ENCODE measurements around the gene NDST4.

Gene NDST4

DNA sequence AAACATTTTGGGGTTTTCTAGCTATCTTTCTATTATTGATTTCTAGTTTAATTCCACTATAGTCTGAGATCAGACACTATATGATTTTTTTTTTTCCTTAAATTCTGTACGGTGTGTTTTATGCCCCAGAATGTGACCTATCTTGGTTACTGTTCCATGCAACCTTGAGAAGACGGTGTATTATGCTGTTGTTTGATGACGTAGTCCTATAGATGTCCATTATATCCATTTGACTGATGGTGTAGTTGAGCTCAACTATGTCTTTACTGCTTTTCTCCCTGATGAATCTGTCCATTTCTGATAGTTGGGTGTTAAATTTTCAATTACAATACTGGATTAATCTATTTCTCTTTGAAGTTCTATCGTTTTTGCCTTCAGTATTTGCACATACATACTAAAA lies 212.5 kb downstream of the NDST4 start:
- DNase-seq, result no peak

DNA sequence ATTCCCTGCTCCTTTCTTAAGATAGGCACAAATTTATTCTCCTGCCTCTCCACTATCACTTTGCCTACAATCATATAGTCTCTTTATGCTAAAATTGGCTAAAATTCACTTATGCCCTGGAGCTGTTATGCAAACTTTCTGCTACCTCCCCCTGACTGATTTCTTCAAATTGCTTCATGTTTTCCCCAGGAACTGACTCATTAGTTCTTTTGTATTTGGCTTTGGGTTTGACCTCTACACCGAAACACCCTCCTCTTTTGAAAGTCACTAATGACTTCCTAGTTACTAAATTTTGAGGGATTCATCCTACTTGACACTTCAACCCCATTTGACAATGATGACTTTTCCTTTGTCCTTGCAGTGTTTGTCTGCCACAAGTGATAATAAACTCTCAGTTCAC lies 222.6 kb downstream of the NDST4 start:
- no peak for DNase-seq

DNA sequence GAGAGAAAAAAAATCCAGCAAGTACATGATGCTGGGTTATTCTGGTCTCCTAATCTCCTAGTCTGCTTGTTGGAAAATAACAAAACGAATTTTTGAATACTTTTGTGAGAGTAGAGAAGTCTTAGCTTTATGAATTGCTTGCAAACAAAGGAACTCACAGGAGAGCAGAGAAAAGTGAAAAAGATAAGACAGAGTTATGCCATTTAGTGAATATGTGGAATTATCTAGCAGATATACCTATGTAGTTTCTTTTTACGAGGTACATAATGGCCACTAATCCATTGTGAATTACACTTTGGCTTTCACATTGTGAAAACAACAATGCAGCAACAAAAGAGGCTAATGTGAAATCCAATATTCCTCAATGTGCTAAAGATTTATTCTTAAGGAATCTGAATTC lies 226.7 kb downstream of the NDST4 start:
- DNase-seq, result no peak

DNA sequence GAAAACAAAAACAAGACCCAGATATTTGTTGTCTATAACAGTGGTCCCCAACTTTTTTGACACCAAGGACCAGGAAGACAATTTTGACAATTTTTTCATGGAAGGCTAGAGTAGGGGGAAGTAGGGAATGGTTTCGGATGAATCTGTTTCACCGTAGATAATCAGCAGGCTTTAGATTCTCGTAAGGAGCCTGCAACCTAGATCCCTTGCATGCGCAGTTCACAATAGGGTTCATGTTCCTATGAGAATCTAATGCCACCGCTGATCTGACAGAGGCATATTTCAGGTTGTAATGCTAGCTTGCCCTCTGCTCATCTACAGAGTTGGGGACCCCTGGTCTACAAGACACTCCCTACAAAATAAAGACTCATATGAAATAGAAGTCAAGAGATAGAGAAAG lies 229.8 kb downstream of the NDST4 start:
- DNase-seq, result no peak

DNA sequence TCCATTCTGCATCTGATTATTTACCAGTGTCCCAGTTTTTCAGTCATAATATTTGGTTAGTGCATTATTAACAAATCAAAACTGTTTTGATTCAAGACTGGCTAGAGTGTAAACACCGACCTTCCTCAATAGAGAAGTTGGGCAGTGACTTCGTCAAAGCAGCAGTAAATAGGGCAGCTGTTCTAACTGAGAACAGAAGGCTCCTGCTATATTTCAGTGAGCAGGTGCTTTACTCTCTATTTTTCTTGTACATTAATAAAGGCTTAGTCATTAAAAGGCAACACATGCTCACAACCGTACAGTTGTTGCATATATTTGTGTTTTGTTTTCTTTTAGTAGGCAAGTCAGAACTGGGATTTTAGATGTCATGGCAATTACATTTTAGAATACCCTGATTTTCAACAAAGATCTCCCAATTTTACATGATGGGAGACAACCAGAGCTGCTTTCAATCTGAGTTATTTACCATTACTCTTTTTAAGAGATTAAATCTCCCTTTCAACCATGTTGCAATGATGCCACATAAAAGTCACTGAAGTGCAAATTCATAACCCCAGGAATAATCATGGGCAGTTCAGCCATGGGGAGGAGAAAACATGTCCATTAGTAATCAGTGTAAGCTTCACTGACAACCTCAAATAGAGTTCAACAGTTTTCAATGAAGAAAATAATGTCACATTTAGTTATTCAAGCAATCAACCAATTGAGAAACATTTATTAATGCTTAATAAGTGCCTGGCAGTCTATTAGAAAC lies 233.3 kb downstream of the NDST4 start:
- DNase-seq, result no peak

DNA sequence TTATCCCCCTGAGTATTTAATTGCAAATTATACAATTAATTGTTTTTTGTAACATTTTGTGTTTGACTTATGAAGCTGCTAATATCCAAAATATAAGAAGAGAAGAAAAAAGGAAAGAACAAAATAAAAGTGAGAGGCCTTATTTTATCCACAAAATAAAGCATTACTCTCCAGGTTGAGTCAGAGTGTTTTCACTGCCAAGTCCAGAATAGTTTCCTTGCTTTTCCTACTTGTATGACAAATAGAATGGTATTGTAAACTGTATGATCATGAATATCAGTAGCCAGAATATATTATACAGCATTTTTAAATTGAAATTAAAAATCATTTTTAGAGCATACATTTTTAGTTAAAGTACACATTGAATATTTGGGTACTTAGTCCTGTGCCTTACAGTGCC lies 237.8 kb downstream of the NDST4 start:
- DNase-seq, result no peak

DNA sequence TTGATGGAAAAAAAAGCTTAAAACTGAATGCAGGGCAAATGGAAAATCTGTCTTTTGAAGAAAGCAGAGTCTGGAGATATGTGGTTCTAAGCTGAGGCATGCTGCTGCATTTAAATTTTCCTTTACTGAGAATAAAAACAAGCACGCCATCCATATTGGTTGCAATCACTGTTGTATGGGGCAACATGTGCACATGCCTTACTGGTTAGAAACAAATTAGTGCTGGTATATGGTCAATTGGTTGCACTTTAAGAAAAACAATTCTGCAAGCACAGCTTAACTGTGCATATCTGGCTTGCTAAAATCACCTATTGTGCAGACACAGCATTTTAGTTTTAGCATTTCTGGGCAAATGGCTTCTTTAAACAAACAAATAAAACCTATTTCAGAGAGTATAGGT lies 239.1 kb downstream of the NDST4 start:
- no peak for DNase-seq

DNA sequence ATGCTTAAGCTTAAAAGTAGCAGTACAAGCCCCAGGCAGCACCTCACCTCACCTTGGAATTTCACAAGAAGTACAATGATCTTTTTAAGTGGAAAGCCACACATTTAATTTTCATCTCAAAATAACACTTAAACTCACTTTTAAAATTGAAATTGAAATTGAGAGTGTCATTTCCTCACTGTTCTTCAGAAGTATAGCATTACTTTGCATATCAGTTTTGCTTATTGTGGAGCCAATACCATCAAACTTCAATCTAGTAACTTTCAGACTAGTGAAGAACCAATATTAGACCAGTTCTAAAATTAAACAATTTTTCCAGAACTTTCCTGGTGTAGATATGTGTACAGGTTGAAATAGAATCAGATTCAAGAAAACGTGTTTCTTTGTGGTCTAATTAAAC lies 242.4 kb downstream of the NDST4 start:
- no peak for DNase-seq

DNA sequence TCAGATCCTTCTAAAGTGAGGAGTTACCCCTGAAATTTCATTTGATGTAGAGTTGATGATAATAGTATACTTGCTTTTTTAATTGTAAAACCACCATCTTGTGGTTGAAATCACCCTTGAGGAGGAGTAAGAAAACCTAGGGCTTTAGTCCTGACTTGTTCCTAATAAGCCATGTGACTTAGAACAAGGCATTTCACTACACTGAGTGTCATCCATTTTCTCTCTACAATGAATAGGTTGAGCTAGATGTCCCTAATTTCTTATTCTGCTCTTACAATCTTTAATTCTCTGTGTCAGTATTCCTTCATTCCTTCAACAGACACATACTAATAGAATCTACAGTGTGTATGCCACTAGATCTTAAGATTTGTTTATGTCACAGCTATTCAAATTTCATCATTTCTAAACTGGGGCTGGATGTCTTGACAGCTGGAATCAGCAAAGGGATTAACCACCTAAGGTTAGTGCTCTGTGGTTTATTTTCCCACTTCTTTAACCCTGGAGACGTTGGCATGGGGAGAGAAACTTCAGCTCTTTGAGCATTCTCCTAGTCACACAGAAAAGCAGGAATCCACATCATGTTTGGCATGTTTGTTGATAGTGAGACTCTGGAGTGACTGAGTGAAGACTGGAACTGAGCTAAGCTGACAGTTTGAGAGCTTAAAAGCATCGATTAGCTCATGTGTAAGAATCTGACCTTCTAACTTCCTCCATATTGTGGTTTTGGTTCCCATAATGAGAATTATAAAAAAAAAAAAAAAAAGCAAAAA lies 246.3 kb downstream of the NDST4 start:
- DNase-seq, result no peak

DNA sequence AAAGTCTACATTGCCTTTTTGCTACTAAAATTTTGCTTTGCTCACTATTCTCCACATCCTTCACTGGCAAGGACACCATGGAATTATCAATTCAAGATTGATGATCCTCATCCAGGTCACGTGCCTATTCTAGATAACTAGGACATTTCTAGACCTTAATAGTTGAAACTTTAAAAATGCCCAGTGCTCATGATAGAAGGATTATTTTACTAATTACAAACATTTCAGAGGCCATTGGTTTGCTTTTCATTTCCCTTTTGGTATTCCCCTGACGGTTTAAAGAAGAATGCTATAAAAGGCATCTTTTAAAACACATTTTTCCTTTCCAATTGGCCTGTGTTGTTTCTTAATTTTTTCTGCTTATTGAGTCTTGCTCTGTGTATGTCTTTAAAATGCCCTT lies 249.4 kb downstream of the NDST4 start:
- no peak for DNase-seq

DNA sequence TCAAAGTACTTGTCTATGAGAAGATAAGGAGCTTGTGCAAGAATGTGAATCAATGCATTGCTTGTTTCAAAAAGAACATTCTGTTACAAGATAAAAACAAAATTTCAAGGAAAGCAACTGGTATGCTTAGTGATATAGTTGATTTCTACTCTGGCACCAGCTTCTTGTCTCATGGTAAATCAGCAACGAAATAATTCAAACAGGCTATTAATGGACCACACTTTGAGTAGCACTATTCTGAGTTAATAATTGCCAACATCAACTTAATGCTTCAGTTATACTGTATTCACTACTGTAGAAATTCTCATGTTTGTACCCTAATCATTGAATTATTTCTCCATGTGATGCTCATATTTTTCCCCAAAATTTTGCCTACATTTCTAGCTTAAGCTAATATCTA lies 252.6 kb downstream of the NDST4 start:
- no peak for DNase-seq

DNA sequence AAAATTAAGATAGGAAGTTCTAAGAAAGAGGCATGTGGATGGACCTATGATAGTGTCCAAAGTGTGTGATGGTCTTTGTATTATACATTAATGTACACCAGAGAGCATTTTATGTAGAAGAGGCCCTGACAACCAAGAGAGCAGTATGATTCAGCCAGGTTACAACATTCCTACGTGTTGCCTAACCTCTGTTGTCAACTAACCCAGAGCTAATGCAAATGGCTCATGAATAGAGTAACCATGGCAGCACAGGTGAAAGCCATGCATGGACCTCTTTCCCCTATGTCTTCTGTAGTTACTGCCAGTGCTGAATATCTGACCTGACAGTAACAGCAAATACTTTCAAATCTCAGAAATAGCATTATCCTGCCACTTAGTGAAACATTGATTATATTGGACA lies 255.6 kb downstream of the NDST4 start:
- no peak for DNase-seq

DNA sequence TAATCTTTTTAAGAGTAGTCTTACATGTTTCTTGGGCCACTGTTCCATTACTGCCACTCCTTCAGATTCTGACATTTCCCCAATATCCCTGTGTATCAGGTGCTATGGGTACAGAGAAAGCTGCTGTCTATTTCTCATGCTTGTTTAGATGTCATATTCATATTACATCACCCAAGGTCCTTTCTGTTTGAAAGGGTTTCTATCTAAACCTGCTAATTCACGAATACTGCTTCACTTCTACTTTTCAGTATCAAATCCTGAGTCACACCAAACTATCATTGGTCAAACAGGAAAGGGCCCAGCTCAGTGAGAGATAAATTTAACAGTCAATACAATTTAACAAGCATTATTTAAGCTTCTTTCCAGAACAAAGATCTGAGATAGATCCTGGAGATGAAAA lies 273.4 kb downstream of the NDST4 start:
- no peak for DNase-seq

DNA sequence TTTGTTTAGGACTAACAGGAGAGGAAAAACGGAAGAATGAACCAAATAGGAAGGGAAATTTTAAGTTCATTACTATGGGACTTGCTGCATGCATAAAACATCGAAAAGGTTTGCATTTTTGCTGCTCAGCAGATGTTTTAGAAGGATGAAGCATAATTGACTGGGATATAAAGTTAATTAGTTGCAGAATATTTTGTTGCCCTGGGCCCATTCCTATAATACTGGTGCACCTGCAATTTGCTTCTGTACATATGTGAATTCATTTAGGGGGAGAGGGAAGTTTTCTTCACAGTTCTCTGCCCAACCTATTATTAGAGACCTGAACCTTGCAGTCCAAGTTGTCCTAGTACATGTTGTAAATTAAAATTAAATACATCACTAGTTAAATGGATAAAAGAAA lies 282.8 kb downstream of the NDST4 start:
- DNase-seq, result no peak

DNA sequence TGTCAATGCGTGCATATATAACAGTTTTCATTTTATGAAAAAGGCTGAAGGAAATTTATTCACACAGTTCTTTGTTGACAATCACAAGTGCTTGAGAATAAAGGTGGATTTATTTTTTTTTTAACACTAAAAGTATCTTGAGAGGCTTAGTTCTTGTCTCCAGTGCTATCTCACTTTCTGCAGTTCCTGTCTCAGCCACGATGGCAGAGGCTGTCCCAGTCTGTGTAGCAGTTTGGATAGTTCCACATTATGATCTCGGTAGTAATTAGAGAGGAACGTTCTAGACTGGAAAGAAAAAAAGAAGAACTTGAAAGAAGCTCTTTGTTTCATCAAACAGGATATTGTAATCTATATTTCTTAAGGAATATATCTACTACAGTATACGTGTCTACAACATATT lies 285.8 kb downstream of the NDST4 start:
- DNase-seq, result no peak

DNA sequence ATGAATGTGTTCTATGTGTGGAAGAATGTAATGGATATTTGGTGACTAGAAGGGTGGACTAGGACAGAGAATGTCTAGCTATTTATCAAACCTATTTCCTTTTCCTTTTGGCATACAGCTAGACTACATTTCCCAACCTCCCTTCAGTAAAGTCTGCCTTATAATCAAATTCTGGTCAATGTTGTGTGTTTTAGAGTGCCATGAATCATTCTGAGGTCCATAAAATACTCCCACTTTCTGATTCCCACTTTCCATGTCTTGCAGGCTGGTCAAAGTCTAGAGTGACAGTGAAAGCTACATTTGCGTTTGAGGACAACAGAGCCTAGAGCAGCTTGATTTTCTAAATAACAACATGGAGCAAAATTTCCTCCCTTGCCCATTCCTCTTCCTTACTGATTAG lies 297.7 kb downstream of the NDST4 start:
- DNase-seq, result no peak

DNA sequence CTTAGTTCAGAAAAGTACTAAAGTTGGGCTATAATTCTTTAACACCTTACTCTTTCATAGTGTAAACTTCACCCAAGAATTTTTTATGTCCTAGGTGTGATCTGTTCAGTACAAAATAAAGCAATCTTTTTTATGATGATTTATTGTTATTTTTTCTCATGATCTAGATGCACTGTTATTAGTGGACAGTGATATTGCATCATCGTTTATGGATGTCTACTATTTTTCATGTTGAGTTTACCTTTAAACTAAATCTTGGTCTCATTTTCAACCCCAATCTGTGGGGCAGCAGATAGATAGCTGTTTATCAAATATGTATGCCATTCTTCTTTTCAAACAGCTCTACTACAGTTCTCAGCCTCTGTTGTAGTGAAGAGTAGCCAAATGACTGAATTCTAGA lies 299.5 kb downstream of the NDST4 start:
- DNase-seq, result no peak

DNA sequence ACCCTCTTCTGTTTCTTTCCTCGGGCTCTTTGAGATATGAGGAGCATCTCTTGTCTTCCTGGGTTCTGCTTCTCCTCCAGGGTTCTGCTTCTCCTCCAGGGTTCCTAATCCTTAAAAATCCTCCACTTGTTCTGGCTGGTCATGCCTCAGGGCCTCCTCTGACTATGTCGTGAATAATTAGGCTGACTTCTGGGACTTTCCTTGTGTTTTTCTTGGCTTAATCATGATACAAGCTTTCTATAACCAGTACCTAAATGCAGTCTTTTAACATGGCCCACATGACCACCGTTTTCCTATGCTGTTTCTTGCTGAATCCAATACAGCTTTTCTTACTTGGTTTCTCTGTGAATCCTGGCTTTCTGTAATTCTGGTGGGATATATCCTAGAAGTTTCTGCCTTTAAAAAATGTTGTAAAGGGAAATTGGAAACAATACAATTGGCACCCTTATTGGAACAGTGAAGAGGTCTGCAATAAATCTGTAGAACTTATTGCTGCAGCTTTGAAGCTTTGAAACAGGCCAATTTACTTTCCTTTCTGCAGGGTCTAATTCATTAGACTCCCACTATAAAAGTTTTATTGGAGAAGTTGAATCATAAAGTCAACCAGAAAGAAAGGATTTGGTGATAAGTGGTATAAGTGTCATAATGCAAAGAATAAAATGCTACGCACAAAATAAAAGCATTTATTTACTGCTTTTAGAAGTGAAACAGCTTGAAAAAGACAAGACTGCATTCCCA lies 301.7 kb downstream of the NDST4 start:
- no peak for DNase-seq

DNA sequence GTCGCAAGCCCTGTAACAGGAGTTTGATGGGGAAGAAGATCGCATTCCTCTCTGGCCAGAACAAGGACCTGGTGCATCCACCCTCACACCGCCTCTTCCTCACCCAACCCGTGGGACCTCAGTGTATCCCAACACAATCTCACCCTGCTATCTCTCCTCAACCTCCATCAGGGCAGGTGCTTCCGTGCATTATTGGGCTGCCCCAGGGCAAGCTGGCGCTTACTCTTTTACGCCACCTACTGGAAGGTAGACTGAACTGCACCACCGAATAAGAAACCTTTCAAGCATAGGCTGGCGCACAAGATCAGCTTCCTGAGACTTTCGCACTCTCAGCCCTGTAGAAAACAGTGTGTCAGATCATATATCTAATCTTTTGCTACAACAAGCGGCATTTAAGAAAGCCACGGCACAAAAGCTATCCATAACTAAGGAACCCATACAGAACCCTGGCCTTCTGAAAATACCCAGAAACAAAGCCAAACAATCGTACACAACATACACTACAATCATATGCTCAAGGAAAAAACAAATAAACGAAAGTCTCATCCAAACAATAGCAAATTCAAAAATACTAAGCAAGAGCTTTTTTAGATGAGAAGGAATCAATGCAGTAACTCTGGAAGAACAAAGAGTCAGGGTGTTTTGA lies 305.5 kb downstream of the NDST4 start:
- DNase-seq, result peak; percentile 1

DNA sequence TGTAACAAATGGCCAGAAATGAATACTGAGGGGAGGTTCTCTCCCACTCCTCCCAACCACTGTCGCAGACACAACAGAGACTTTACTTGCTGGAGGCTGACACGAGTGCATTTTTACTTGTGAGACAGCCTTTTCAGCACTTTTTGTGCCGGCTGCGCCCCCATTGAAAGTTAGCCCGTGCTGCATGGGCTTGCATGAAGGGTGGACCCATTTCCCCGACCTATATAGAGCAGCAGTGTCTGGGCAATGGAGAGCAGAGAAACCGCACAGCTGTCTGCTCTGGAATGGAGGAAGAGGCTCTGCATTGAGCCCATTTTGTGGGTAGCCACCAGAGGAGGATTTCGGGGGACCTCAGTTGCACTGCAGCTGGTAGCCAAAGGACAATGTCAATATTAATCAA lies 306.1 kb downstream of the NDST4 start:
- DNase-seq, result no peak

DNA sequence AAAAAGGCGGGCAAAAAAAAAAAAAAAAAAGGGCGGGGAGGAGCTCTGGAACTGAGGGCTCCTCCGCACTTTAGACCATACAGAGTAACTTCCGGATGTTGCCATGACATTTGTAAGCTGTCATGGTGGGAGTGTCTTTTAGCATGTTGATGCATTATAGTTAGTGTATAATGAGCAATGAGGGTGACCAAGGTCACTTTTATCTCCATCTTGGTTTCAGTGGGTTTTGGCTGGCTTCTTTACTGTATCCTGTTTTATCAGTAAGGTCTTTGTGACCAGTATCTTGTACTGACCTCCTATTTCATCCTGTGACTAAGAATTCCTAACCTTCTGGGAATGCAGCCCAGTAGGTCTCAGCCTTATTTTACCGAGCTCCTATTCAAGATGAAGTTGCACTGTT lies 321.4 kb downstream of the NDST4 start:
- no peak for DNase-seq

DNA sequence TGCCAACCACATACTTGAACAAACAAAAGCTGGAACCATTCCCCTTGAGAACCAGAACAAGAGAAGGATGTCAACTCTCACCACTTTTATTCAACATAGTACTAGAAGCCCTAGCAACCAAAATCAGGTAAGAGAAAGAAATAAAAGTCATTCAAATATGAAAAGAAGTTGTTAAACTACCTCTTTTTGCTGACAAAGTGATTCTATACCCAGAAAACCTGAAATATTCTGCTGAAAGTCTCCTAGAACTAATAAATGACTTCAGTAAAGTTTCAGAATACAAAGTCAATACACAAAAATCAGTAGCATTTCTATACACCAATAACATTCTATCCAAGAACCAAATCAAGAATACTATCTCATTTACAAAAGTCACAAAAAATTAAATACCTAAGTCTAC lies 327.9 kb downstream of the NDST4 start:
- DNase-seq, result no peak

DNA sequence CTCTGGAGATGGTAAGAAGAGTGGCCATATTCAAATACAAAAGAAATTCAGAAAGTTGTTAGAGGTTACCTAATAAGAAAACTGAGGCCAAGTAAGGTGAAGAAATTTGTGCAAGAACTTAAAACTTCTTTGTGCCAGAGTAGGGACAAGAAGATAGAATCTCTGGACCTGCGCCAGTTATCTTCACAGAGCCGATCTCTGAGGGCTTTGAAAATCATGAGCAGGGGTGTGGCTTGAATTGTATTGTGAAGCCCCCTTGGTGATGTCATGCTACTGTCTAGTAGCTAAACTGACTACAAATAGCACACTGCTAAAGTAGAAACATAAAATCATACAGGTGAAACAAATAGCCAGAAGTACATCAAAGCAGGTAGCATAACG lies 330.2 kb downstream of the NDST4 start:
- DNase-seq, result no peak

Measured in NK-92 treated with Interleukin-12 subunit alpha and Interleukin-12 subunit beta, amount 100 ng/mL, for 24 hours (cell line).